Left lung (tissue), 10 donors: ENCODE measurements around the gene PTK6. TPM values are rescaled to one million over a fixed set of nuclear protein-coding genes. Genes with fewer than 3 reads are reported as not detected.
"Not testable (repeated sequence)": the region's sequence is repeated elsewhere in the genome, so short reads cannot be mapped to it uniquely, and the experiment has no call there.

Experiments
- ATAC-seq: fragments of 200-7000 bp; cut with Tn5 transposase; one replicate; pipeline ENCODE4 v1.9.1; 2020; ENCODE audit warnings: moderate library complexity
- DNase-seq, 4 donors: peaks; one replicate each; pipeline ENCODE4 v3.0.0-alpha.2; 2013 to 2020
- H3K27ac ChIP-seq, 2 donors: fragments of 200-600 bp; sonication (generic) in 1 of 2; one replicate each; pipeline versions ENCODE4 v1.5.0 to v1.8.0; 2020 to 2021
- H3K27me3 ChIP-seq, 2 donors: fragments of 200-600 bp; sonication (generic) in 1 of 2; one replicate each; pipeline versions ENCODE4 v1.5.0 to v1.8.0; 2020 to 2021
- H3K36me3 ChIP-seq, 2 donors: fragments of 200-600 bp; sonication (generic) in 1 of 2; one replicate each; pipeline versions ENCODE4 v1.5.0 to v1.8.0; 2020 to 2021
- H3K4me1 ChIP-seq, 2 donors: fragments of 200-600 bp; one replicate each; pipeline ENCODE4 v1.8.0; 2021
- H3K4me3 ChIP-seq, 2 donors: fragments of 200-600 bp; sonication (generic) in 1 of 2; one replicate each; pipeline versions ENCODE4 v1.5.0 to v1.8.0; 2020 to 2021; ENCODE audit warnings: mild to moderate bottlenecking in 1 of 2
- H3K9me3 ChIP-seq, 2 donors: fragments of 200-600 bp; sonication (generic) in 1 of 2; one replicate each; pipeline versions ENCODE4 v1.5.0 to v1.8.0; 2020 to 2021
- intact Hi-C, 2 donors: fragments of 100-400 bp; cut with DNase I; formaldehyde crosslinking; loops; one replicate each; pipeline versions ENCODE4 v1.11.2 to v1.14.2; 2022
- polyA plus RNA-seq, 6 donors: library from polyadenylated mRNA; unstranded; fragments of 120-200 nt; gene quantifications; one replicate each; pipeline ENCODE4 v1.2.1, GENCODE V29; 2013; ENCODE audit not compliant: insufficient read length in 6 of 6
- total RNA-seq, 2 donors: library from RNA; stranded (reverse); fragmentation: NEBNext Ultra II Directional; extraction: Animal tissue kit (Norgen Biotek cat#: 25700); gene quantifications; one replicate each; pipeline ENCODE4 v1.2.1, GENCODE V29; 2021
- TF ChIP-seq, protein P1 (sequence below), 2 donors: fragments of 200-600 bp; sonication (generic) in 1 of 2; IDR thresholded peaks; one replicate each; pipeline versions ENCODE4 v1.5.0 to v1.8.0; 2021; ENCODE audit warnings: antibody characterized with exemption in 2 of 2
- donor health status: DM: no; HTN: yes; CAD: no.
- donor health status: DM: no; HTN: no; CAD: no.

The PTK6 gene
- total and polyA plus RNA-seq, 8 donors, result 0.53 to 7.3 (median 0.75) TPM

- no peak overlapping the region for H3K27ac ChIP-seq
- ATAC-seq, result no peak
- intact Hi-C loops, result no loop called here
- peaks cover 0 to 14% of the 10 kb centered on the region in 2 donors for H3K27me3 ChIP-seq
- H3K4me1 ChIP-seq, result peaks cover 11 to 32% of the 10 kb centered on the region in 2 donors
- peaks cover 0 to 4% of the 10 kb centered on the region in 2 donors for H3K9me3 ChIP-seq
- H3K36me3 ChIP-seq, result peaks cover 0 to 14% of the 10 kb centered on the region in 2 donors
- TF ChIP-seq, protein P1, sequence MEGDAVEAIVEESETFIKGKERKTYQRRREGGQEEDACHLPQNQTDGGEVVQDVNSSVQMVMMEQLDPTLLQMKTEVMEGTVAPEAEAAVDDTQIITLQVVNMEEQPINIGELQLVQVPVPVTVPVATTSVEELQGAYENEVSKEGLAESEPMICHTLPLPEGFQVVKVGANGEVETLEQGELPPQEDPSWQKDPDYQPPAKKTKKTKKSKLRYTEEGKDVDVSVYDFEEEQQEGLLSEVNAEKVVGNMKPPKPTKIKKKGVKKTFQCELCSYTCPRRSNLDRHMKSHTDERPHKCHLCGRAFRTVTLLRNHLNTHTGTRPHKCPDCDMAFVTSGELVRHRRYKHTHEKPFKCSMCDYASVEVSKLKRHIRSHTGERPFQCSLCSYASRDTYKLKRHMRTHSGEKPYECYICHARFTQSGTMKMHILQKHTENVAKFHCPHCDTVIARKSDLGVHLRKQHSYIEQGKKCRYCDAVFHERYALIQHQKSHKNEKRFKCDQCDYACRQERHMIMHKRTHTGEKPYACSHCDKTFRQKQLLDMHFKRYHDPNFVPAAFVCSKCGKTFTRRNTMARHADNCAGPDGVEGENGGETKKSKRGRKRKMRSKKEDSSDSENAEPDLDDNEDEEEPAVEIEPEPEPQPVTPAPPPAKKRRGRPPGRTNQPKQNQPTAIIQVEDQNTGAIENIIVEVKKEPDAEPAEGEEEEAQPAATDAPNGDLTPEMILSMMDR (IDR thresholded peaks at IDR 0.05), result no peak
- no peak overlapping the region for H3K4me3 ChIP-seq
- peak in 1 of 4 donors; percentile 79 for DNase-seq
Observed at GRCh38 chr20:63518351-63518861, 18.8 kb downstream of the PTK6 start.

- Histone ChIP-seq H3K27ac (no peak overlapping the region), H3K4me1 (peaks cover 11 to 31% of the 10 kb centered on the region in 2 donors), H3K9me3 (no peaks in the 10 kb centered on the region), H3K36me3 (peaks cover 0 to 7% of the 10 kb centered on the region in 2 donors), H3K27me3 (peaks cover 0 to 14% of the 10 kb centered on the region in 2 donors), H3K4me3 (no peak overlapping the region)
- TF ChIP-seq, protein P1 (IDR thresholded peaks at IDR 0.05), result no peak
- ATAC-seq, result no peak
- peak in 1 of 4 donors; percentile 71 for DNase-seq
- intact Hi-C loops, result no loop called here
Observed at GRCh38 chr20:63517376-63518309, 19.5 kb downstream of the PTK6 start.

DNA sequence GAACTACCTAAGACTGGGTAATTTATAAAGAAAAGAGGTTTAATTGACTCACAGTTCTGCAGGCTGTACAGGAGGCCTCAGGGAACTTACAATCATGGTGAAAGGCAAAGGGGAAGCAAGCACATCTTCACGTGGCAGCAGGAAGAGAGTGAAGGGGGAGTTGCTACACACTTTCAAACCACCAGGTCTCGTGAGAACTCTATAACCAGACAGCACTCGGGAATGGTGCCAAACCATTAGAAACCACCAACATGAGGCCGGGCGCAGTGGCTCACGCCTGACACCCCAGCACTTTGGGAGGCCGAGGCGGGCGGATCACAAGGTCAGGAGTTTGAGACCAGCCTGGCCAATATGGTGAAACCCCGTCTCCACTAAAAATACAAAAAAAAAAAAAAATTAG, 22.7 kb downstream of the PTK6 start:
- intact Hi-C loops, H3K9me3 ChIP-seq, H3K36me3 ChIP-seq, H3K27ac ChIP-seq, H3K4me1 ChIP-seq, H3K4me3 ChIP-seq, DNase-seq, ATAC-seq: not testable (repeated sequence)
- H3K27me3 ChIP-seq, result peaks cover 0 to 33% of the 10 kb centered on the region in 2 donors

GRCh38 chr20:63513207-63513606, 24.0 kb downstream of the PTK6 start:
- TF ChIP-seq, protein P1 (IDR thresholded peaks at IDR 0.05), result no peak
- Histone ChIP-seq H3K27ac (no peak overlapping the region), H3K4me1 (no peaks in the 10 kb centered on the region), H3K9me3 (no peaks in the 10 kb centered on the region), H3K4me3 (no peak overlapping the region), H3K36me3 (no peaks in the 10 kb centered on the region), H3K27me3 (peaks cover 0 to 37% of the 10 kb centered on the region in 2 donors)
- intact Hi-C loops, result no loop called here
- DNase-seq, result no peak
- ATAC-seq, result no peak

DNA sequence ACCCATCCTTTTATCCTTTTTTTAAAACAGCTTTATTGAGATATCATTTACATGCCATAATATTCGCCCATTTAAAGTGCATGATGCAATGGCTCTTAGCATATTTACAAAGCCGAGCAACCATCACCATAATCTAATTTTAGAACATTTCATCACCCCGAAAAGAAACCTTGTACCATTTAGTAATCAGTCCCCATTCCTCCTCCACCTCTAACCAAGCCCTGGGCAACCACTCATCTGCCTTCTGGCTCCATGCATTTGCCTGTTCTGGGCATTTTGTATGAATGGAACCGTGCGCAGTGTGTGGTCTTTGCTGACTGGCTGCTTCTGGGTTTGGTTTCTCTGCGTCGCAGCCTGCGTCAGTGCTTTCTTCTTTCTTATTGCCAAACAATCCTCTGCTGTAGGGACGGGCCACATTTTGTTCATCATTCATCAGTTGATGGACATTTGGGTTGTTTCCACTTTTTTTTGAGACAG, 28.1 kb downstream of the PTK6 start:
- Histone ChIP-seq H3K36me3 (no peaks in the 10 kb centered on the region), H3K4me3 (no peak overlapping the region), H3K27me3 (peaks cover 0 to 72% of the 10 kb centered on the region in 2 donors), H3K27ac (no peak overlapping the region), H3K9me3 (peaks cover 0 to 10% of the 10 kb centered on the region in 2 donors), H3K4me1 (no peaks in the 10 kb centered on the region)
- ATAC-seq (no peak), DNase-seq (no peak)
- TF ChIP-seq, protein P1 (IDR thresholded peaks at IDR 0.05), result no peak
- intact Hi-C loops, result no loop called here
